Heart right ventricle (tissue), 16 donors: ENCODE measurements around the gene KCNMB2. TPM values are rescaled to one million over a fixed set of nuclear protein-coding genes. Genes with fewer than 3 reads are reported as not detected.
A peak's percentile ranks its signal among the peaks of the same experiment; 100 is the strongest.

Experiments
- ATAC-seq, 8 donors: fragments of 200-7000 bp; cut with Tn5 transposase; one replicate each; pipeline ENCODE4 v1.9.1; 2020; ENCODE audit warnings: mild to moderate bottlenecking in 8 of 8, moderate library complexity in 8 of 8, moderate number of reproducible peaks in 1 of 8
- DNase-seq, 2 donors: peaks; one replicate each; pipeline ENCODE4 v3.0.0-alpha.2; 2020
- H3K27ac ChIP-seq, 10 donors: fragments of 200-600 bp; sonication (generic) in 2 of 10; one replicate each; pipeline versions ENCODE4 v1.5.0 to v1.8.0; 2020 to 2022; ENCODE audit warnings: mild to moderate bottlenecking in 3 of 10
- H3K27me3 ChIP-seq, 7 donors: fragments of 200-600 bp; one replicate each; pipeline ENCODE4 v1.8.0; 2021 to 2022; ENCODE audit warnings: mild to moderate bottlenecking in 2 of 7
- H3K36me3 ChIP-seq, 9 donors: fragments of 200-600 bp; sonication (generic) in 1 of 9; one replicate each; pipeline versions ENCODE4 v1.5.0 to v1.8.0; 2020 to 2022; ENCODE audit warnings: mild to moderate bottlenecking in 2 of 9
- H3K4me1 ChIP-seq, 9 donors: fragments of 200-600 bp; sonication (generic) in 1 of 9; one replicate each; pipeline versions ENCODE4 v1.5.0 to v1.8.0; 2020 to 2022; ENCODE audit warnings: mild to moderate bottlenecking in 4 of 9
- H3K4me3 ChIP-seq, 10 donors: fragments of 200-600 bp; sonication (generic) in 2 of 10; one replicate each; pipeline versions ENCODE4 v1.5.0 to v1.8.0; 2020 to 2022; ENCODE audit warnings: mild to moderate bottlenecking in 7 of 10, moderate library complexity in 2 of 10
- H3K9me3 ChIP-seq, 11 donors: fragments of 200-600 bp in 10 of 11; sonication (generic) in 2 of 11; one replicate each; pipeline versions ENCODE4 v1.5.0 to v1.8.0; 2013 to 2022; ENCODE audit warnings: mild to moderate bottlenecking in 2 of 11, control low read depth in 1 of 11, moderate library complexity in 1 of 11
- WGBS, 2 donors: extraction: QIAGEN DNeasy Blood & Tissue Kit; methylation state at CpG; one replicate each; pipeline ENCODE4 v1.1.7; 2013; ENCODE audit warnings: inconsistent platforms in 1 of 2; 5-methylcytosine and 5-hydroxymethylcytosine counted together
- intact Hi-C, 10 donors: fragments of 100-400 bp; cut with DNase I; formaldehyde crosslinking; loops; one replicate each; pipeline versions ENCODE4 v1.11.1 to v1.14.2; 2022
- long read RNA-seq, 3 donors: library from polyadenylated mRNA; unstranded; transcript quantifications; one replicate each; pipeline ENCODE4 v2.0.0, GENCODE V29; 2020 to 2021
- polyA plus RNA-seq, 2 donors: library from polyadenylated mRNA; stranded (reverse); fragments of 200-250 nt; gene quantifications; one replicate each; pipeline ENCODE4 v1.2.3, GENCODE V29; 2013
- total RNA-seq, 10 donors: library from RNA; stranded (reverse); fragmentation: NEBNext Ultra II Directional in 3 of 10; extraction: Animal tissue kit (Norgen Biotek cat#: 25700) in 3 of 10; gene quantifications; one replicate each; pipeline versions ENCODE4 v1.2.1 to v1.2.4, GENCODE V29; 2021 to 2023
- TF ChIP-seq, protein P1 (sequence below), 9 donors: fragments of 200-600 bp; sonication (generic) in 2 of 9; IDR thresholded peaks; one replicate each; pipeline versions ENCODE4 v1.5.0 to v1.8.0; 2021 to 2022; ENCODE audit warnings: antibody characterized with exemption in 9 of 9, mild to moderate bottlenecking in 5 of 9, moderate library complexity in 1 of 9
- donor health status: Arrhythmogenic right ventricular cardiomyopathy.
- donor health status: ischemic (EF 13 %, LVEDD 7.1; RV severe dilation, severe dysfunction).
- donor health status: healthy with polysubstance abuse.
- donor health status: DM: no; HTN: yes; CAD: no.
- donor health status: DM: no; HTN: no; CAD: no.
- donor health status: ischemic (EF 25% LVEDD 6.9; RV normal size, moderate dysfunction).
- donor health status: ischemic (EF 25% LVEDD 5.7; RV mildly dilated, moderate dysfunction).
- donor health status: healthy.
- donor health status: DM: yes; HTN: yes; CAD: no.
- donor health status: Ischemic cardiomyopathy.
- donor health status: ischemic (EF 35%, LVEDD 5.7; RV mildly dilated, moderate dysfunction).
- donor health status: nonischemic (EF 11% LVEDD 7.7; RV severe dilation, severe dysfunction).
- donor health status: DM: yes; HTN: yes; CAD: no.
- donor health status: PGD.
- donor health status: ischemic (EF 29% LVEDD 5.4; RV normal size, mild dysfunction).
- donor health status: nonischemic (EF 23%, LVEDD 6.1; RV moderate dilation, normal function).

KCNMB2 gene
- 1 to 10 TPM; 1.5 to 9.2 (median 4.2) TPM for total RNA-seq
- 1 to 10 TPM in 1 of 2 donors, under 1 TPM in 1; 0.55 to 2.8 TPM for polyA plus RNA-seq
- long read RNA-seq, donor 1, partial matches to known transcripts, result 0 of 1 reads
- long read RNA-seq, donor 1, other reads (novel, unspliced or antisense), result 1 of 1 reads
- long read RNA-seq, donor 2, partial matches to known transcripts, result 0 of 4 reads
- long read RNA-seq, donor 2, other reads (novel, unspliced or antisense), result 4 of 4 reads
- long read RNA-seq, donor 3, partial matches to known transcripts, result 0 of 1 reads
- long read RNA-seq, donor 3, other reads (novel, unspliced or antisense), result 1 of 1 reads

DNA sequence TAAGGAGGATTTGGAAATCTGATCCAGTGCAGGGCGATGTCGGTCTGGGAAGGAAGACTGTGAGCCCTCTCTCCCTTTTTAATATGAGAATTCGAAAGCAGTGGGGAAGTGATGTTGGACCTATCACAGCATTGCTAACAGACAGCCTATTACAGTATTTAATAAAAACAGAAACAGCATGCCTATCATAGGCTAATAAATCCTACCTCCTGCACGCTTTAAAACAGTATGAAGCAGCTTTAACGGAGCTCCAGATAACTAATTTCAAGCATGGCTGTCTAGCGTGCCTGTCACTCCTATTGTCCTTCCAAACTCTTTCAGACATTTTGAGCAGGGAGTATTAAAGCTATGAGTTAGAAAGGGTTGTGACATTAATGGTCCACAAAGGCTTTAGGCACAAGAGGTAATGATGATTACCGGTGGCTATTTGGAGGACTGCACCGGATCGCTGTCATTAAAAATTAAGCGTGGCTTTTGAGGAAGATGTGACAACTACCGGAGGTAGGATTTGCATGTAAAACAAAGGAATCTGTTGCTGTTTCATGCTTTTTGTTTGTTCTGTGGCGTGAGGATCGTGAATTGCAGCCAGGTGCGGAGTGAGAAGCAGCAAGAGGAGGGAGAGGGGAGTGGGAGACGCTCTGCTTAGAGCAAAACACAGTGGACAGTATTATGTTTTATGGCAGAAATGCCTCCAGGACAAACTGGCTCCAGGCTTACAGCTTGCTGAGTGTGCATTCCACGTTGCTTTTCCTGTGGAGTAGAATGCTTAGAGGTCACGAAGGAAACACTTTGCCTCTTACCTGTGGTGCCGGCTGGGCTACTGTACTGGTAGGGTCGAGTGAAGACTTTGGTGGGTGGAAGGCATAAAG is at the start of gene KCNMB2:
Gene KCNMB2, plus strand, starts transcription at position 226 of the 869 bp plus-strand sequence.
- intact Hi-C loops, result loop anchor here in 2 of 10 donors (5.0 to 10.0 kb wide), 3 partner anchors 84 to 311 kb away; no protein-coding TSS in a partner anchor
- DNase-seq, result peak in 1 of 2 donors; percentile 8
- 9 to 10% methylated on average over 19 of the region's 19 CpGs for WGBS, 2 donors
- TF ChIP-seq, protein P1, sequence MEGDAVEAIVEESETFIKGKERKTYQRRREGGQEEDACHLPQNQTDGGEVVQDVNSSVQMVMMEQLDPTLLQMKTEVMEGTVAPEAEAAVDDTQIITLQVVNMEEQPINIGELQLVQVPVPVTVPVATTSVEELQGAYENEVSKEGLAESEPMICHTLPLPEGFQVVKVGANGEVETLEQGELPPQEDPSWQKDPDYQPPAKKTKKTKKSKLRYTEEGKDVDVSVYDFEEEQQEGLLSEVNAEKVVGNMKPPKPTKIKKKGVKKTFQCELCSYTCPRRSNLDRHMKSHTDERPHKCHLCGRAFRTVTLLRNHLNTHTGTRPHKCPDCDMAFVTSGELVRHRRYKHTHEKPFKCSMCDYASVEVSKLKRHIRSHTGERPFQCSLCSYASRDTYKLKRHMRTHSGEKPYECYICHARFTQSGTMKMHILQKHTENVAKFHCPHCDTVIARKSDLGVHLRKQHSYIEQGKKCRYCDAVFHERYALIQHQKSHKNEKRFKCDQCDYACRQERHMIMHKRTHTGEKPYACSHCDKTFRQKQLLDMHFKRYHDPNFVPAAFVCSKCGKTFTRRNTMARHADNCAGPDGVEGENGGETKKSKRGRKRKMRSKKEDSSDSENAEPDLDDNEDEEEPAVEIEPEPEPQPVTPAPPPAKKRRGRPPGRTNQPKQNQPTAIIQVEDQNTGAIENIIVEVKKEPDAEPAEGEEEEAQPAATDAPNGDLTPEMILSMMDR (IDR thresholded peaks at IDR 0.05), result no peak
- H3K4me1 ChIP-seq, result peaks cover 0 to 10% (median 0%) of the 10 kb centered on the region in 9 donors
- no peaks in the 10 kb centered on the region for H3K27me3 ChIP-seq
- ATAC-seq, result peak; percentile 62 to 88 (median 84)
- H3K36me3 ChIP-seq, result no peaks in the 10 kb centered on the region
- H3K4me3 ChIP-seq, result peak within 1 kb of the TSS; percentile 25 to 63 (median 54)
- peak within 1 kb of the TSS in 8 of 10 donors; percentile 28 to 70 (median 52) for H3K27ac ChIP-seq
- no peaks in the 10 kb centered on the region for H3K9me3 ChIP-seq

DNA sequence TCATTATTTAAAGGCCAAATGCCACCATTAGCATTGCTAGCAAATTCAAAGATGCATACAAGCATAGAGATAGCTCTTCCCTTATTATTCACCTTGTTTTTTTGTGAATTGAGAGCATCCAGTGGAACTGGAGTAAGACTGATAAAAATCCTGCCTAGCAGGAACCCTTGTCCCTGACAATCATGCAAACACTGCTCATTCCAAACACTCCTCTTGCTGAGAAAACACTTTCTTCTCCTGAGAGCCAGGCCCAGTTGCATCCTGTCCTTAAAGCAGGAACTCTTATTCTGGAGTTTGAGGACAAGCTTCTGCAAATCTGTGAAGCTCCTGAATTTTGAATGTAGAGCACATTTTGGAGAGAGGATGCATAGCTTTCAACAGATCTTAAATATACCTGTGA is 49.3 kb upstream of the KCNMB2 start:
- no peaks in the 10 kb centered on the region for H3K27me3 ChIP-seq
- H3K4me1 ChIP-seq, result no peaks in the 10 kb centered on the region
- TF ChIP-seq, protein P1 (IDR thresholded peaks at IDR 0.05), result no peak
- DNase-seq, result no peak
- intact Hi-C loops, result no loop called here
- no peaks in the 10 kb centered on the region for H3K9me3 ChIP-seq
- no peak for ATAC-seq
- no peak overlapping the region for H3K4me3 ChIP-seq
- H3K36me3 ChIP-seq, result no peaks in the 10 kb centered on the region
- H3K27ac ChIP-seq, result no peak overlapping the region

DNA sequence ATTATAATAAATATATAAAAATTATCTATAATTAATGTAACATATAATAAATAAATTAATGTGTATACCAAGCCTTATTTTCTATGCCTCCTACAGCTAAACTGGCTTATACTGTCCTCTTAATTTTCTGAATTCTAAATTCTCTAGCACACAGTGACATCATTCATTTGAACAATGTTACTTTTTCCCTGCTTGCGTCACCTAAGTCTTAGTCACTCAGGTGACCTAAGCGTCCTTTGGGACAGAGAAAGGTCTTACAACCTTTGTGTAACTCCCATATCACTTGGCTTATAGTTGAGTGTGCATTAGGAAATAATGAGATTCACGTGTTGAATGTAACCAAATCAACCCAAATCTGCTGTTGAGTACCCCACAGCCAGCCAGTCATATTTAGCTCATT is 48.5 kb upstream of the KCNMB2 start:
- 91% methylated on average over 3 of the region's 3 CpGs for WGBS, 2 donors
- TF ChIP-seq, protein P1 (IDR thresholded peaks at IDR 0.05), result no peak
- no peak overlapping the region for H3K4me3 ChIP-seq
- no peaks in the 10 kb centered on the region for H3K9me3 ChIP-seq
- no peak overlapping the region for H3K27ac ChIP-seq
- H3K36me3 ChIP-seq, result no peaks in the 10 kb centered on the region
- no peak for ATAC-seq
- H3K27me3 ChIP-seq, result no peaks in the 10 kb centered on the region
- DNase-seq, result no peak
- no peaks in the 10 kb centered on the region for H3K4me1 ChIP-seq
- intact Hi-C loops, result no loop called here

DNA sequence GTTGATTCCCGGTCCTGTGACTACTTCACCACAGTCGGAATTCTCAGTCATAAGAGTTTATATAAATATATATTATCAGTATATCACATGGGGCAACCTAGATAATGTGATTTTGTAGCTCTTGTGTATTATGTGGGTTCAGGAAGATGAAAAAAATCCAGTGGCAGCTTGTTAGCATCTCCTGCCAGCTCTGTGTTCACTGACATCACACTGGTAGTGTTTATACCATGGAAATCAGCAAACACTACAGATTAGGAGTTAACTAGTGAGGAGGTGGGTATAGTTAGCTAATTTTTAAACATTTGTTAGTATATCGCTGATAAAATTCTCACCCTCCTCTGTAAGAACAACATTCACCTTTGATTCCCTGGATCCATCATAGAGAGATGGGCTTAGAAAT is 44.5 kb upstream of the KCNMB2 start:
- TF ChIP-seq, protein P1 (IDR thresholded peaks at IDR 0.05), result no peak
- Histone ChIP-seq H3K4me1 (no peaks in the 10 kb centered on the region), H3K27ac (no peak overlapping the region), H3K9me3 (peaks cover 0 to 8% (median 0%) of the 10 kb centered on the region in 11 donors), H3K27me3 (no peaks in the 10 kb centered on the region), H3K36me3 (no peaks in the 10 kb centered on the region), H3K4me3 (no peak overlapping the region)
- 88% methylated on average over 3 of the region's 3 CpGs for WGBS, 2 donors
- ATAC-seq (no peak), DNase-seq (no peak)
- intact Hi-C loops, result no loop called here
